SJSA1 (cell line): ENCODE measurements around the gene SLC35D2. TPM values are rescaled to one million over a fixed set of nuclear protein-coding genes. Genes with fewer than 3 reads are reported as not detected.
"Not testable (repeated sequence)": the region's sequence is repeated elsewhere in the genome, so short reads cannot be mapped to it uniquely, and the experiment has no call there.

Experiments
- DNase-seq, 2 experiments: peaks; one replicate each; pipeline ENCODE4 v3.0.0-alpha.2; 2015 to 2020; ENCODE audit warnings: low spot score in 2 of 2, low read depth in 1 of 2
- H3K27ac ChIP-seq: fragments of 250-450 bp; sonication (Bioruptor Pico); 2 replicates; pipeline ENCODE4 v1.5.1; 2020; ENCODE audit warnings: mild to moderate bottlenecking, moderate library complexity
- H3K27me3 ChIP-seq: fragments of 250-450 bp; sonication (Bioruptor Pico); replicated peaks from 2 replicates; pipeline ENCODE4 v1.5.1; 2020; ENCODE audit warnings: mild to moderate bottlenecking, moderate library complexity
- H3K36me3 ChIP-seq: fragments of 250-450 bp; sonication (Bioruptor Pico); 2 replicates; pipeline ENCODE4 v1.5.1; 2020; ENCODE audit warnings: mild to moderate bottlenecking
- H3K4me1 ChIP-seq: fragments of 250-450 bp; sonication (Bioruptor Pico); replicated peaks from 2 replicates; pipeline ENCODE4 v1.6.1; 2021; ENCODE audit warnings: mild to moderate bottlenecking
- H3K4me3 ChIP-seq: fragments of 250-450 bp; sonication (Bioruptor Pico); 2 replicates; pipeline ENCODE4 v1.5.1; 2020; ENCODE audit warnings: mild to moderate bottlenecking
- H3K9me3 ChIP-seq: fragments of 250-450 bp; sonication (Bioruptor Pico); replicated peaks from 2 replicates; pipeline ENCODE4 v1.5.1; 2020; ENCODE audit warnings: mild to moderate bottlenecking
- total RNA-seq: library from RNA; depleted of rRNA; stranded (reverse); fragments of >200 nt; shearing (Covaris generic); gene quantifications from 2 replicates; pipeline ENCODE4 v1.2.3, GENCODE V29; 2014

Gene SLC35D2
- total RNA-seq, 1 experiment from 2014 or later: 21.2 TPM

GRCh38 chr9:96388144-96388543, 4.6 kb upstream of the SLC35D2 start:
- no peak for DNase-seq
- Histone ChIP-seq H3K27me3 (no peaks in the 10 kb centered on the region), H3K4me3 (no peak overlapping the region), H3K27ac (no peak overlapping the region), H3K36me3 (peaks cover 73% of the 10 kb centered on the region), H3K4me1 (peaks cover 14% of the 10 kb centered on the region), H3K9me3 (no peaks in the 10 kb centered on the region)

- Histone ChIP-seq H3K9me3 (no peaks in the 10 kb centered on the region), H3K4me3 (no peak overlapping the region), H3K27me3 (no peaks in the 10 kb centered on the region), H3K36me3 (peaks cover 63% of the 10 kb centered on the region), H3K27ac (no peak overlapping the region), H3K4me1 (peaks cover 17% of the 10 kb centered on the region)
- DNase-seq: no peak
Observed at GRCh38 chr9:96386157-96386556, 2.6 kb upstream of the SLC35D2 start.

- peak overlapping the region; percentile 18; the same call in 1 of the 2 replicates for H3K27ac ChIP-seq
- no peaks in the 10 kb centered on the region for H3K27me3 ChIP-seq
- DNase-seq: no peak
- H3K9me3 ChIP-seq: no peaks in the 10 kb centered on the region
- peaks cover 30% of the 10 kb centered on the region for H3K4me1 ChIP-seq
- H3K4me3 ChIP-seq: peak overlapping the region; percentile 47
- H3K36me3 ChIP-seq: peaks cover 31% of the 10 kb centered on the region
Observed at GRCh38 chr9:96382839-96383164, 709 bp downstream of the SLC35D2 start.

GRCh38 chr9:96382175-96382574, 1.3 kb downstream of the SLC35D2 start:
- Histone ChIP-seq H3K4me1 (peaks cover 35% of the 10 kb centered on the region), H3K9me3 (no peaks in the 10 kb centered on the region), H3K27me3 (no peaks in the 10 kb centered on the region), H3K4me3 (no peak overlapping the region), H3K27ac (no peak overlapping the region), H3K36me3 (peaks cover 25% of the 10 kb centered on the region)
- DNase-seq: no peak

- Histone ChIP-seq H3K27me3 (no peaks in the 10 kb centered on the region), H3K4me3 (no peak overlapping the region), H3K27ac (no peak overlapping the region), H3K9me3 (no peaks in the 10 kb centered on the region), H3K4me1 (peaks cover 40% of the 10 kb centered on the region), H3K36me3 (peaks cover 20% of the 10 kb centered on the region)
- DNase-seq: no peak
Observed at GRCh38 chr9:96381696-96382095, 1.8 kb downstream of the SLC35D2 start.

GRCh38 chr9:96381125-96381524, 2.4 kb downstream of the SLC35D2 start:
- H3K36me3 ChIP-seq: peaks cover 17% of the 10 kb centered on the region; the same call in 1 of the 2 replicates
- DNase-seq: no peak

GRCh38 chr9:96379461-96379860, 4.0 kb downstream of the SLC35D2 start:
- Histone ChIP-seq H3K36me3 (peaks cover 9% of the 10 kb centered on the region; the same call in 1 of the 2 replicates), H3K4me1 (peaks cover 44% of the 10 kb centered on the region), H3K9me3 (no peaks in the 10 kb centered on the region), H3K4me3 (no peak overlapping the region), H3K27me3 (no peaks in the 10 kb centered on the region), H3K27ac (no peak overlapping the region)
- DNase-seq: peak in 1 of 2 experiments; percentile 43

More at GRCh38 chr9:96381125-96381524, 2.4 kb downstream of the SLC35D2 start:
- Histone ChIP-seq H3K27ac (no peak overlapping the region), H3K9me3 (no peaks in the 10 kb centered on the region), H3K4me3 (no peak overlapping the region), H3K27me3 (no peaks in the 10 kb centered on the region), H3K4me1 (peaks cover 44% of the 10 kb centered on the region)

- Histone ChIP-seq H3K4me1 (peaks cover 38% of the 10 kb centered on the region), H3K4me3 (no peak overlapping the region), H3K9me3 (no peaks in the 10 kb centered on the region), H3K27ac (no peak overlapping the region), H3K36me3 (peaks cover 9% of the 10 kb centered on the region; the same call in 1 of the 2 replicates), H3K27me3 (no peaks in the 10 kb centered on the region)
- DNase-seq: no peak
Observed at GRCh38 chr9:96378187-96378586, 5.3 kb downstream of the SLC35D2 start.

GRCh38 chr9:96376891-96377874, 6.3 kb downstream of the SLC35D2 start:
- Histone ChIP-seq H3K27ac (peak overlapping the region; percentile 18), H3K4me3 (no peak overlapping the region)

GRCh38 chr9:96375507-96375906, 8.0 kb downstream of the SLC35D2 start:
- H3K27ac ChIP-seq, H3K27me3 ChIP-seq, DNase-seq, H3K36me3 ChIP-seq, H3K9me3 ChIP-seq, H3K4me3 ChIP-seq: not testable (repeated sequence)
- H3K4me1 ChIP-seq: peaks cover 30% of the 10 kb centered on the region

More at GRCh38 chr9:96376891-96377874, 6.3 kb downstream of the SLC35D2 start:
- no peaks in the 10 kb centered on the region for H3K9me3 ChIP-seq
- no peaks in the 10 kb centered on the region for H3K27me3 ChIP-seq
- H3K36me3 ChIP-seq: 0 out of 2 replicates have a peak, but pooled peaks cover 5% of the 10 kb centered on the region
- DNase-seq: peak; percentile 49 to 78
- peaks cover 30% of the 10 kb centered on the region for H3K4me1 ChIP-seq

- H3K27me3 ChIP-seq: no peaks in the 10 kb centered on the region
- no peaks in the 10 kb centered on the region for H3K9me3 ChIP-seq
- DNase-seq: no peak
- no peak overlapping the region for H3K27ac ChIP-seq
- H3K4me1 ChIP-seq: no peaks in the 10 kb centered on the region
- peaks cover 6% of the 10 kb centered on the region; the same call in 1 of the 2 replicates for H3K36me3 ChIP-seq
- no peak overlapping the region for H3K4me3 ChIP-seq
Observed at GRCh38 chr9:96367943-96368342, 15.6 kb downstream of the SLC35D2 start.

GRCh38 chr9:96363175-96363967, 20.1 kb downstream of the SLC35D2 start:
- Histone ChIP-seq H3K9me3 (no peaks in the 10 kb centered on the region), H3K4me3 (no peak overlapping the region), H3K36me3 (peaks cover 16% of the 10 kb centered on the region; the same call in 1 of the 2 replicates), H3K4me1 (no peaks in the 10 kb centered on the region), H3K27me3 (no peaks in the 10 kb centered on the region), H3K27ac (no peak overlapping the region)
- no peak for DNase-seq

GRCh38 chr9:96362119-96362518, 21.4 kb downstream of the SLC35D2 start:
- DNase-seq, H3K9me3 ChIP-seq, H3K27me3 ChIP-seq, H3K27ac ChIP-seq, H3K4me3 ChIP-seq, H3K4me1 ChIP-seq: not testable (repeated sequence)
- H3K36me3 ChIP-seq: peaks cover 16% of the 10 kb centered on the region; the same call in 1 of the 2 replicates
